ENCODE results near the gene TRAPPC5.

The TRAPPC5 gene

GRCh38 chr19:7733376-7733775 lies 52.7 kb downstream of the TRAPPC5 start:
- DNase-seq = no peak

DNA sequence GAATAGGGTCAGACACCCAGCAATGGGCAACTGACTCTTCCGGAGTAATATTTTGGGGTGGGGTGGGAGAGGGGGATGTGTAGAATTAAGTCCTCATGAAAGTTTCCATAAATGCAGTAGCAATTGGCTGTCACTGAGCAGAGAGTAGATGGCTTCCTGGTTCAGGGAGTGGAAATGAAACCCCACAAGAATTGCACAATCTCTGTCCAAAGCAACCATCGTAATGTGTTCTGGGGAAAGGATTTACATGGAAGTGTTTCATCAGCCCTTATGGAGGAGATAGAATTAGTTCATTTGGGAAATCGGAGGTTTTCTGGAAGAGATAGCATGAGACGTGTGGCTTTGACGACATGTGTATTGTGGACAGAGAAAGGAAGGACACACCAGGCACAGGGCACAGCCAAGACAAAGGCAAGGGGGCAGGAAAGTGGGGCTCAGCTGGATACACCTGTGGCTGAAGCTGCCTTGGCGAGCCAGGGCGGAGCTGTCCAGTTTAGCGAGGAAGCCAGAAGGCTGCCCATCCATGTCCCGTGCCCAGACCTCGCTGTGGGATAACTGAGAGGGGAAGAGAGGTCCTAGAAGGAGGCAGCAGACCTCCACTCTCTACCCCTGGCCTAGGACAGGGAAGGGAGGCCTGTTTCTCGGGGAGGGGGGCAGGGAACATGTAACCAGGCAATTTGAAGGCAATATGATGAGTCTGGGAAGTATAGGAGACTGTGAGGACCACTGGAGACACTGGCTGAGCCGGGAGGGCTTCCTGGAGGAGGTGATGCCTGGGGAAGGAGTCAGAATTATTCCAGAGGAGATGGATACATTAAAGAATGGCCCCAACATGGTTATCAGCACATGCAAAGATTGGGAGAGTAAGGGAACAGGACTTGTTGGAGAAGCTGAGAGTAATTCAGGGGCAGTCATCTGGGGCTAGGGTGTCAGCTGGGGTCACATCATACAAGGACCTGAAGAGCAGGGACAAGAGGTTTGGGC lies 53.9 kb downstream of the TRAPPC5 start:
- DNase-seq = no peak

DNA sequence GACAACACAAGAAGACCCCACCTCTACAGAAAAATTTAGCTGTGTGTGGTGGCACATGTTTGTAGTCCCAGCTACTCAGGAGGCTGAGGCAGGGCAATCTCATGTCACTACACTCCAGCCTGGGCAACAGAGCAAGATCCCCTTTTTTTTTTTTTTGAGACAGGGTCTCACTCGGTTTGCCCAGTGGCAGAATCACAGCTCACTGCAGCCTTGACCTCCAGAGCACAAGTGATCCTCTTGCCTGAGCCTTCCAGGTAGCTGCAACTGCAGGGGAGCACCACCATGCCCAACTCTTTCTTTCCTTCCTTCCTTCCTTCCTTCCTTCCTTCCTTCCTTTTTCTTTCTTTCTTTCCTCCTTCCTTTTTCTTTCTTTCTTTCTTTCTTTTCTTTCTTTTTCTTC lies 55.5 kb downstream of the TRAPPC5 start:
- DNase-seq = no peak

- no peak for DNase-seq
Observed at GRCh38 chr19:7737215-7737614, 56.6 kb downstream of the TRAPPC5 start.
